GM12878 (cell line): Measurements from ENCODE around the gene FBRSL1. TPM values are rescaled to one million over a fixed set of nuclear protein-coding genes. Genes with fewer than 3 reads are reported as not detected.

Experiments
- ATAC-seq: fragments of 200-7000 bp; cut with Tn5 transposase; 3 replicates; pipeline ENCODE4 v1.9.1; 2020; ENCODE audit warnings: mild to moderate bottlenecking, moderate library complexity
- BruUV-seq: library from RNA; stranded (reverse); fragments of 400-500 nt; replicated peaks from 2 replicates; lab custom pipeline; 2021; lab: Mats Ljungman, UMichigan
- CTCF ChIA-PET: fragments of 300-600 bp; sonication (Branson Sonifier 250); formaldehyde crosslinking; extraction: SDS; loops from one replicate; lab custom pipeline; 2021; ENCODE audit warnings: inconsistent platforms; lab: Yijun Ruan, JAX
- POLR2A ChIA-PET: fragments of 350-600 bp; formaldehyde crosslinking; extraction: SDS; loops from one replicate; lab custom pipeline; 2021; ENCODE audit warnings: inconsistent platforms; lab: Charles Lee
- RAD21 ChIA-PET: fragments of 300-600 bp; sonication (Branson Sonifier 250); formaldehyde crosslinking; loops from one replicate; lab custom pipeline; 2023; ENCODE audit warnings: antibody characterized with exemption; ENCODE audit not compliant: unreplicated experiment; lab: Charles Lee
- SMC1A ChIA-PET: fragments of 300-600 bp; sonication (Branson Sonifier 250); formaldehyde crosslinking; loops from one replicate; lab custom pipeline; 2023; ENCODE audit not compliant: unreplicated experiment, uncharacterized antibody; lab: Charles Lee
- DNase-seq: peaks from one replicate; pipeline ENCODE4 v3.0.0-alpha.2; 2011; ENCODE audit warnings: low read depth, low spot score
- FAIRE-seq: peaks from 3 replicates; lab custom pipeline; 2011; peaks lifted over from hg19 to GRCh38; lab: Jason Lieb, UNC
- H2AFZ ChIP-seq: 2 replicates; pipeline ENCODE4 v1.6.0; 2011; ENCODE audit warnings: low read depth, low read length, control low read depth; ENCODE audit not compliant: control insufficient read depth
- H3K27ac ChIP-seq: 2 replicates; pipeline ENCODE4 v1.5.1; 2011; ENCODE audit warnings: control low read depth; ENCODE audit not compliant: control insufficient read depth, insufficient read depth
- H3K27me3 ChIP-seq, 2 experiments: replicated peaks in 1 of 2; 2 replicates each; pipeline versions ENCODE4 v1.6.0 to v1.6.1; 2011; ENCODE audit warnings: low read length in 1 of 2; ENCODE audit not compliant: control insufficient read depth in 2 of 2, insufficient read depth in 2 of 2
- H3K36me3 ChIP-seq, 2 experiments: 2 replicates each; pipeline ENCODE4 v1.5.1; 2011; ENCODE audit warnings: low read length in 1 of 2; ENCODE audit not compliant: control insufficient read depth in 2 of 2, insufficient read depth in 2 of 2
- H3K4me1 ChIP-seq: 2 replicates; pipeline ENCODE4 v1.6.1; 2011; ENCODE audit warnings: mild to moderate bottlenecking, low read length, moderate library complexity, mixed read lengths; ENCODE audit not compliant: control insufficient read depth, insufficient read depth
- H3K4me2 ChIP-seq: 2 replicates; pipeline ENCODE4 v1.6.0; 2011; ENCODE audit warnings: control low read depth; ENCODE audit not compliant: control insufficient read depth, insufficient read depth
- H3K4me3 ChIP-seq: fragments of 200-600 bp; sonication (generic); 2 replicates; pipeline ENCODE4 v1.5.1; 2016
- H3K79me2 ChIP-seq: 2 replicates; pipeline ENCODE4 v1.6.0; 2011; ENCODE audit warnings: low read length; ENCODE audit not compliant: control insufficient read depth, insufficient read depth
- H3K9ac ChIP-seq: 2 replicates; pipeline ENCODE4 v1.8.0; 2011; ENCODE audit warnings: low read length, control low read depth, mixed read lengths; ENCODE audit not compliant: control insufficient read depth, insufficient read depth
- H3K9me3 ChIP-seq: replicated peaks from 3 replicates; pipeline ENCODE4 v1.5.1; 2011; ENCODE audit warnings: mild to moderate bottlenecking, low read length; ENCODE audit not compliant: control insufficient read depth, insufficient read depth
- H4K20me1 ChIP-seq: 2 replicates; pipeline ENCODE4 v1.6.0; 2011; ENCODE audit not compliant: control insufficient read depth, insufficient read depth
- CBX3 ChIP-seq: fragments of 200-600 bp; sonication (generic); IDR thresholded peaks from 2 replicates; pipeline ENCODE4 v1.6.1; 2016; ENCODE audit warnings: low read depth, borderline replicate concordance
- EGR1 ChIP-seq, 2 experiments: IDR thresholded peaks; 1 replicate in 1 of 2; 2 replicates in 1 of 2; pipeline ENCODE4 v1.6.1; 2011 to 2012; ENCODE audit warnings: low read depth in 2 of 2, low read length in 2 of 2, borderline replicate concordance in 1 of 2, mild to moderate bottlenecking in 1 of 2, moderate library complexity in 1 of 2
- FOXK2 ChIP-seq: fragments of 450-650 bp; IDR thresholded peaks from 2 replicates; pipeline ENCODE4 v1.6.1; 2017; ENCODE audit warnings: mild to moderate bottlenecking, moderate library complexity
- GATAD2B ChIP-seq: fragments of 450-650 bp; conservative IDR thresholded peaks from 2 replicates; pipeline ENCODE4 v1.6.1; 2017; ENCODE audit warnings: low read depth, mild to moderate bottlenecking, moderate library complexity
- IKZF2 ChIP-seq, 2 experiments: fragments of 450-650 bp; IDR thresholded peaks; 2 replicates each; pipeline ENCODE4 v1.6.1; 2017; ENCODE audit warnings: mild to moderate bottlenecking in 2 of 2, moderate library complexity in 2 of 2
- KLF5 ChIP-seq: fragments of 450-650 bp; IDR thresholded peaks from 2 replicates; pipeline ENCODE4 v1.6.1; 2014; ENCODE audit warnings: mild to moderate bottlenecking; ENCODE audit not compliant: partially characterized antibody
- NBN ChIP-seq: fragments of 450-650 bp; IDR thresholded peaks from 2 replicates; pipeline ENCODE4 v1.6.1; 2016
- RAD51 ChIP-seq: fragments of 450-650 bp; IDR thresholded peaks from 2 replicates; pipeline ENCODE4 v1.6.1; 2016; ENCODE audit warnings: moderate library complexity, mild to moderate bottlenecking, inconsistent platforms
- RELA ChIP-seq: fragments of 450-650 bp; IDR thresholded peaks from 2 replicates; pipeline ENCODE4 v1.8.0; 2014; ENCODE audit warnings: borderline replicate concordance; ENCODE audit not compliant: partially characterized antibody
- SIN3A ChIP-seq: IDR thresholded peaks from 2 replicates; pipeline ENCODE4 v1.6.1; 2012; ENCODE audit warnings: low read depth, low read length, improper control_type of control experiment
- SREBF1 ChIP-seq: IDR thresholded peaks from 2 replicates; pipeline ENCODE4 v1.6.1; 2012; ENCODE audit warnings: mild to moderate bottlenecking, low read length
- TAF1 ChIP-seq: IDR thresholded peaks from 2 replicates; pipeline ENCODE4 v1.6.1; 2011; ENCODE audit warnings: mild to moderate bottlenecking, low read depth, low read length, borderline replicate concordance
- USF1 ChIP-seq: IDR thresholded peaks from 2 replicates; pipeline ENCODE4 v1.6.1; 2011; ENCODE audit warnings: borderline replicate concordance, low read depth, mild to moderate bottlenecking, moderate library complexity, mixed read lengths, low read length; ENCODE audit not compliant: insufficient read depth; ENCODE audit errors: extremely low read length
- ZNF384 ChIP-seq: IDR thresholded peaks from 2 replicates; pipeline ENCODE4 v1.6.1; 2012; ENCODE audit warnings: low read depth, mild to moderate bottlenecking, low read length, improper control_type of control experiment, borderline replicate concordance
- WGBS: methylation state at CpG from one replicate; pipeline ENCODE4 v1.1.6; 2016; ENCODE audit warnings: low lambda C conversion rate; ENCODE audit not compliant: insufficient replicate concordance, insufficient coverage; ENCODE audit errors: missing lambda C conversion rate; 5-methylcytosine and 5-hydroxymethylcytosine counted together
- in situ Hi-C: fragments of 300-500 bp; cut with MboI; formaldehyde crosslinking; loops from 9 replicates; pipeline ENCODE4 v1.14.3; 2018; ENCODE audit warnings: mixed read lengths
- intact Hi-C: fragments of 100-400 bp; cut with micrococcal nuclease; formaldehyde crosslinking; loops from one replicate; pipeline ENCODE4 v1.14.2; 2022; ENCODE audit not compliant: unreplicated experiment
- polyA plus RNA-seq, 11 experiments: library from polyadenylated mRNA; depleted of rRNA in 4 of 11; unstranded in 6 of 11; stranded (reverse) in 5 of 11; fragments of >200 nt; fragmentation: Nextera tagmentation in 4 of 11; fragmentation: Illumina TruSeq in 1 of 11; extraction: Ambion mirVana in 4 of 11; extraction: Trizol in 1 of 11; gene quantifications; 1 replicate in 1 of 11; 2 replicates in 10 of 11; pipeline versions ENCODE4 v1.2.1 to v1.2.3, GENCODE V29; 2011 to 2016; ENCODE audit warnings: inconsistent platforms in 2 of 11, missing spikeins in 2 of 11, low read depth in 1 of 11
- total RNA-seq, 4 experiments: library from RNA; depleted of rRNA in 3 of 4; stranded (reverse); fragments of >200 nt in 3 of 4; fragmentation: Illumina TruSeq in 1 of 4; extraction: Trizol in 1 of 4; gene quantifications; 2 replicates each; pipeline versions ENCODE4 v1.2.1 to v1.2.3, GENCODE V29; 2013 to 2021
- TF ChIP-seq, protein P1 (sequence below): fragments of 450-650 bp; formaldehyde crosslinking; IDR thresholded peaks from 2 replicates; pipeline ENCODE4 v1.5.0; 2022; ENCODE audit warnings: mild to moderate bottlenecking, missing genetic modification characterization
- TF ChIP-seq, protein P2 (sequence below): IDR thresholded peaks from 2 replicates; pipeline ENCODE4 v1.6.1; 2011; ENCODE audit warnings: low read depth, low read length, improper control_type of control experiment, borderline replicate concordance
- TF ChIP-seq, protein P3 (sequence below): IDR thresholded peaks from 2 replicates; pipeline ENCODE4 v1.6.1; 2012; ENCODE audit warnings: low read length, inconsistent platforms
- TF ChIP-seq, protein P4 (sequence below): fragments of 150-350 bp; IDR thresholded peaks from 2 replicates; pipeline ENCODE4 v1.6.1; 2014; ENCODE audit warnings: mild to moderate bottlenecking, low read depth, low read length

Gene FBRSL1
- total and polyA plus RNA-seq, 10 of the 15 experiments (the other 5 are each of a cell fraction or from before 2014, with no cell fraction given): 0.19 to 55.1 (median 4.1) TPM

DNA sequence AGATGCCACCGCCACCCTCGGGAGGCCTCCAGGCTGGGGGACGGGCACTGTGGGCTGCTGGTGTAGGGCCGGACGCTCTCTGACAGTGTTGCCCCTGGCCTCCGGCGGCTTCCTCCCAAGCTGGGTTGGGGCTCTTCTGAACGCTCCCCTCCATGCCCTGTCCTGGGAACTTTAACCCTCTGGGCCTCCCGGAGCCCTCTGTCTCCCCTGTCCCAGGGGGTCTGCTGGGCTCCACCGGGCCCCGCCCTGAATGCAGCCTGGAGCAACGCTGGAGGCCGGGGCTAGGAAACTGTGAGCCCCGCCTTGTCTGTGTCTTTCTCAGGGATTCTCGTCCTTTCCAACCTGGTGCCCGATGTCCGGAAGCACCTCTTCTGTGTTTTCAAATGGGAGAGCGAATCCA is 45.7 kb upstream of the FBRSL1 start:
- FAIRE-seq (no peak), DNase-seq (no peak), ATAC-seq (no peak)
- Histone ChIP-seq H3K27me3 (no peaks in the 10 kb centered on the region), H3K9ac (no peak overlapping the region), H4K20me1 (no peaks in the 10 kb centered on the region), H3K9me3 (no peaks in the 10 kb centered on the region), H2AFZ (no peak overlapping the region), H3K4me3 (no peak overlapping the region), H3K27ac (no peak overlapping the region), H3K4me1 (peaks cover 3% of the 10 kb centered on the region; the same call in 1 of the 2 replicates), H3K79me2 (no peaks in the 10 kb centered on the region), H3K36me3 (no peaks in the 10 kb centered on the region), H3K4me2 (no peak overlapping the region)
- intact Hi-C loops: no loop called here
- no TSS peak for BruUV-seq
- POLR2A ChIA-PET: no interaction called here
- SMC1A ChIA-PET: no interaction called here
- in situ Hi-C loops: no loop called here
- 93% methylated on average over 18 of the region's 18 CpGs for WGBS
- RAD21 ChIA-PET: no interaction called here
- CTCF ChIA-PET: no interaction called here
- TF ChIP-seq TAF1 (no peak), NBN (no peak), KLF5 (no peak), IKZF2 (IDR thresholded peaks at IDR 0.05) (no peak), USF1 (no peak), RELA (no peak), EGR1 (IDR thresholded peaks at IDR 0.05; ENCODE audit: borderline replicate concordance in 1 of 2, low read depth in 2 of 2, low read length in 2 of 2) (no peak), SIN3A (no peak), RAD51 (no peak), GATAD2B (no peak), FOXK2 (no peak), SREBF1 (no peak), ZNF384 (no peak), CBX3 (no peak)
- TF ChIP-seq, protein P1, sequence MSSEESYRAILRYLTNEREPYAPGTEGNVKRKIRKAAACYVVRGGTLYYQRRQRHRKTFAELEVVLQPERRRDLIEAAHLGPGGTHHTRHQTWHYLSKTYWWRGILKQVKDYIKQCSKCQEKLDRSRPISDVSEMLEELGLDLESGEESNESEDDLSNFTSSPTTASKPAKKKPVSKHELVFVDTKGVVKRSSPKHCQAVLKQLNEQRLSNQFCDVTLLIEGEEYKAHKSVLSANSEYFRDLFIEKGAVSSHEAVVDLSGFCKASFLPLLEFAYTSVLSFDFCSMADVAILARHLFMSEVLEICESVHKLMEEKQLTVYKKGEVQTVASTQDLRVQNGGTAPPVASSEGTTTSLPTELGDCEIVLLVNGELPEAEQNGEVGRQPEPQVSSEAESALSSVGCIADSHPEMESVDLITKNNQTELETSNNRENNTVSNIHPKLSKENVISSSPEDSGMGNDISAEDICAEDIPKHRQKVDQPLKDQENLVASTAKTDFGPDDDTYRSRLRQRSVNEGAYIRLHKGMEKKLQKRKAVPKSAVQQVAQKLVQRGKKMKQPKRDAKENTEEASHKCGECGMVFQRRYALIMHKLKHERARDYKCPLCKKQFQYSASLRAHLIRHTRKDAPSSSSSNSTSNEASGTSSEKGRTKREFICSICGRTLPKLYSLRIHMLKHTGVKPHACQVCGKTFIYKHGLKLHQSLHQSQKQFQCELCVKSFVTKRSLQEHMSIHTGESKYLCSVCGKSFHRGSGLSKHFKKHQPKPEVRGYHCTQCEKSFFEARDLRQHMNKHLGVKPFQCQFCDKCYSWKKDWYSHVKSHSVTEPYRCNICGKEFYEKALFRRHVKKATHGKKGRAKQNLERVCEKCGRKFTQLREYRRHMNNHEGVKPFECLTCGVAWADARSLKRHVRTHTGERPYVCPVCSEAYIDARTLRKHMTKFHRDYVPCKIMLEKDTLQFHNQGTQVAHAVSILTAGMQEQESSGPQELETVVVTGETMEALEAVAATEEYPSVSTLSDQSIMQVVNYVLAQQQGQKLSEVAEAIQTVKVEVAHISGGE (CRISPR knock-in tag): no peak
- TF ChIP-seq, protein P2, sequence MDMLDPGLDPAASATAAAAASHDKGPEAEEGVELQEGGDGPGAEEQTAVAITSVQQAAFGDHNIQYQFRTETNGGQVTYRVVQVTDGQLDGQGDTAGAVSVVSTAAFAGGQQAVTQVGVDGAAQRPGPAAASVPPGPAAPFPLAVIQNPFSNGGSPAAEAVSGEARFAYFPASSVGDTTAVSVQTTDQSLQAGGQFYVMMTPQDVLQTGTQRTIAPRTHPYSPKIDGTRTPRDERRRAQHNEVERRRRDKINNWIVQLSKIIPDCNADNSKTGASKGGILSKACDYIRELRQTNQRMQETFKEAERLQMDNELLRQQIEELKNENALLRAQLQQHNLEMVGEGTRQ: no peak
- TF ChIP-seq, protein P3, sequence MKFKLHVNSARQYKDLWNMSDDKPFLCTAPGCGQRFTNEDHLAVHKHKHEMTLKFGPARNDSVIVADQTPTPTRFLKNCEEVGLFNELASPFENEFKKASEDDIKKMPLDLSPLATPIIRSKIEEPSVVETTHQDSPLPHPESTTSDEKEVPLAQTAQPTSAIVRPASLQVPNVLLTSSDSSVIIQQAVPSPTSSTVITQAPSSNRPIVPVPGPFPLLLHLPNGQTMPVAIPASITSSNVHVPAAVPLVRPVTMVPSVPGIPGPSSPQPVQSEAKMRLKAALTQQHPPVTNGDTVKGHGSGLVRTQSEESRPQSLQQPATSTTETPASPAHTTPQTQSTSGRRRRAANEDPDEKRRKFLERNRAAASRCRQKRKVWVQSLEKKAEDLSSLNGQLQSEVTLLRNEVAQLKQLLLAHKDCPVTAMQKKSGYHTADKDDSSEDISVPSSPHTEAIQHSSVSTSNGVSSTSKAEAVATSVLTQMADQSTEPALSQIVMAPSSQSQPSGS: no peak
- TF ChIP-seq, protein P4, sequence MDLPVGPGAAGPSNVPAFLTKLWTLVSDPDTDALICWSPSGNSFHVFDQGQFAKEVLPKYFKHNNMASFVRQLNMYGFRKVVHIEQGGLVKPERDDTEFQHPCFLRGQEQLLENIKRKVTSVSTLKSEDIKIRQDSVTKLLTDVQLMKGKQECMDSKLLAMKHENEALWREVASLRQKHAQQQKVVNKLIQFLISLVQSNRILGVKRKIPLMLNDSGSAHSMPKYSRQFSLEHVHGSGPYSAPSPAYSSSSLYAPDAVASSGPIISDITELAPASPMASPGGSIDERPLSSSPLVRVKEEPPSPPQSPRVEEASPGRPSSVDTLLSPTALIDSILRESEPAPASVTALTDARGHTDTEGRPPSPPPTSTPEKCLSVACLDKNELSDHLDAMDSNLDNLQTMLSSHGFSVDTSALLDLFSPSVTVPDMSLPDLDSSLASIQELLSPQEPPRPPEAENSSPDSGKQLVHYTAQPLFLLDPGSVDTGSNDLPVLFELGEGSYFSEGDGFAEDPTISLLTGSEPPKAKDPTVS: no peak
